NCI-H2196 (cell line): Measurements from ENCODE around the gene ZDHHC15.
"Not testable (repeated sequence)": the region's sequence is repeated elsewhere in the genome, so short reads cannot be mapped to it uniquely, and the experiment has no call there.

Experiments used
- DNase-seq: peaks from one replicate; lab custom pipeline; 2025; ENCODE audit not compliant: unreplicated experiment; lab: John Stamatoyannopoulos, UW

ZDHHC15 gene

GRCh38 chrX:75522565-75523431 is at the start of gene ZDHHC15:
TSS of gene ZDHHC15 (minus strand) at chrX:75523037. CDS start at chrX:75523024, 13 bp downstream.
- DNase-seq = peak; percentile 58

GRCh38 chrX:75560544-75560943 is 37.7 kb upstream of the ZDHHC15 start:
- not testable (repeated sequence) for DNase-seq

GRCh38 chrX:75547783-75548182 is 24.9 kb upstream of the ZDHHC15 start:
- peak; percentile 25 for DNase-seq

GRCh38 chrX:75546724-75547511 is 24.1 kb upstream of the ZDHHC15 start:
- no peak for DNase-seq

GRCh38 chrX:75544786-75545185 is 21.9 kb upstream of the ZDHHC15 start:
- DNase-seq = no peak

GRCh38 chrX:75483933-75484332 is 38.9 kb downstream of the ZDHHC15 start:
- DNase-seq = no peak

- DNase-seq = not testable (repeated sequence)
These were observed 61.1 kb downstream of the ZDHHC15 start for GRCh38 chrX:75461780-75462179.

GRCh38 chrX:75421688-75422230 is 101.1 kb downstream of the ZDHHC15 start:
- no peak for DNase-seq

GRCh38 chrX:75407153-75407552 is 115.7 kb downstream of the ZDHHC15 start:
- DNase-seq = not testable (repeated sequence)

- DNase-seq = no peak
These were observed 132.4 kb downstream of the ZDHHC15 start for GRCh38 chrX:75390470-75390869.

GRCh38 chrX:75369721-75370120 is 153.1 kb downstream of the ZDHHC15 start:
- no peak for DNase-seq

GRCh38 chrX:75366861-75367260 is 156.0 kb downstream of the ZDHHC15 start:
- no peak for DNase-seq

- no peak for DNase-seq
These were observed 157.4 kb downstream of the ZDHHC15 start for GRCh38 chrX:75365243-75365975.

- no peak for DNase-seq
These were observed 161.0 kb downstream of the ZDHHC15 start for GRCh38 chrX:75361788-75362187.

GRCh38 chrX:75348601-75349000 is 174.2 kb downstream of the ZDHHC15 start:
- DNase-seq = not testable (repeated sequence)

GRCh38 chrX:75337525-75337924 is 185.3 kb downstream of the ZDHHC15 start:
- DNase-seq = no peak

- no peak for DNase-seq
These were observed 187.7 kb downstream of the ZDHHC15 start for GRCh38 chrX:75335127-75335458.

GRCh38 chrX:75334407-75335126 is 188.3 kb downstream of the ZDHHC15 start:
- DNase-seq = not testable (repeated sequence)

- no peak for DNase-seq
These were observed 195.2 kb downstream of the ZDHHC15 start for GRCh38 chrX:75327607-75328006.
